DOHH2 (cell line): ENCODE results near the gene FAM237A.

Experiments used
- H3F3A ChIP-seq: fragments of 200-600 bp; sonication (generic), shearing (Covaris generic); 2 replicates; pipeline ENCODE4 v1.6.0; 2016; ENCODE audit warnings: antibody characterized with exemption, mild to moderate bottlenecking; ENCODE audit not compliant: control insufficient read depth, insufficient read depth
- H3K27ac ChIP-seq: fragments of 200-600 bp; sonication (generic); 2 replicates; pipeline ENCODE4 v1.5.1; 2014; ENCODE audit warnings: low read depth, mild to moderate bottlenecking, low read length, moderate library complexity
- H3K27me3 ChIP-seq: fragments of 200-600 bp; sonication (generic); 2 replicates; pipeline ENCODE4 v1.6.1; 2014; ENCODE audit warnings: mild to moderate bottlenecking, low read length, mixed read lengths; ENCODE audit not compliant: control insufficient read depth
- H3K36me3 ChIP-seq: fragments of 200-600 bp; sonication (generic); 2 replicates; pipeline ENCODE4 v1.6.1; 2014; ENCODE audit warnings: mild to moderate bottlenecking, low read length, moderate library complexity, mixed read lengths; ENCODE audit not compliant: control insufficient read depth
- H3K4me1 ChIP-seq: fragments of 200-600 bp; sonication (generic); 2 replicates; pipeline ENCODE4 v1.6.1; 2014; ENCODE audit warnings: mild to moderate bottlenecking, low read length, mixed read lengths; ENCODE audit not compliant: control insufficient read depth
- H3K4me2 ChIP-seq: fragments of 200-600 bp; sonication (generic); 2 replicates; pipeline ENCODE4 v1.6.0; 2014; ENCODE audit warnings: mild to moderate bottlenecking, low read length, moderate library complexity
- H3K4me3 ChIP-seq: fragments of 200-600 bp; sonication (generic); 2 replicates; pipeline ENCODE4 v1.5.1; 2014; ENCODE audit warnings: mild to moderate bottlenecking, low read length, mixed read lengths
- H3K79me2 ChIP-seq: fragments of 200-600 bp; sonication (generic); 2 replicates; pipeline ENCODE4 v1.6.1; 2014; ENCODE audit warnings: mild to moderate bottlenecking, low read length, mixed read lengths; ENCODE audit not compliant: control insufficient read depth
- H3K9me2 ChIP-seq: fragments of 200-600 bp; sonication (generic); replicated peaks from 2 replicates; pipeline ENCODE4 v1.6.1; 2014; ENCODE audit warnings: mild to moderate bottlenecking, low read length, mixed read lengths; ENCODE audit not compliant: control insufficient read depth
- H3K9me3 ChIP-seq: fragments of 200-600 bp; sonication (generic); 2 replicates; pipeline ENCODE4 v1.6.1; 2014; ENCODE audit warnings: antibody characterized with exemption, low read length, mixed read lengths; ENCODE audit not compliant: control insufficient read depth, insufficient read depth
- H4K20me1 ChIP-seq: fragments of 200-600 bp; sonication (generic); 2 replicates; pipeline ENCODE4 v1.6.0; 2014; ENCODE audit warnings: low read depth, mild to moderate bottlenecking, antibody characterized with exemption, low read length, moderate library complexity; ENCODE audit not compliant: control insufficient read depth, insufficient read depth
- CTCF ChIP-seq: fragments of 200-600 bp; sonication (generic); IDR thresholded peaks from one replicate; pipeline ENCODE4 v1.5.1; 2014; ENCODE audit warnings: antibody characterized with exemption, mild to moderate bottlenecking, low read depth, low read length; ENCODE audit not compliant: poor library complexity, severe bottlenecking
- EZH2phosphoT487 ChIP-seq: fragments of 200-600 bp; sonication (generic); IDR thresholded peaks from 2 replicates; pipeline ENCODE4 v1.6.1; 2017; ENCODE audit warnings: borderline replicate concordance, mild to moderate bottlenecking, antibody characterized with exemption, low read length, moderate library complexity, mixed read lengths

The FAM237A gene

GRCh38 chr2:206626108-206626507, 16.2 kb upstream of the FAM237A start:
- Histone ChIP-seq H3K36me3 (no peaks in the 10 kb centered on the region), H3K27ac (no peak overlapping the region), H3F3A (no peaks in the 10 kb centered on the region), H3K4me3 (no peak overlapping the region), H3K4me2 (no peak overlapping the region), H4K20me1 (no peaks in the 10 kb centered on the region), H3K79me2 (no peaks in the 10 kb centered on the region), H3K9me2 (no peaks in the 10 kb centered on the region), H3K4me1 (no peaks in the 10 kb centered on the region), H3K9me3 (no peaks in the 10 kb centered on the region), H3K27me3 (no peaks in the 10 kb centered on the region)
- TF ChIP-seq EZH2phosphoT487, result no peak
- no peak for TF ChIP-seq CTCF

GRCh38 chr2:206627632-206628031, 14.7 kb upstream of the FAM237A start:
- H3K4me2 ChIP-seq, result no peak overlapping the region
- TF ChIP-seq CTCF, result no peak
- no peak for TF ChIP-seq EZH2phosphoT487
- H3K27me3 ChIP-seq, result no peaks in the 10 kb centered on the region

GRCh38 chr2:206631340-206631739, 10.9 kb upstream of the FAM237A start:
- Histone ChIP-seq H3K4me3 (no peak overlapping the region), H3K4me1 (no peaks in the 10 kb centered on the region), H3F3A (no peaks in the 10 kb centered on the region), H3K79me2 (no peaks in the 10 kb centered on the region), H4K20me1 (no peaks in the 10 kb centered on the region), H3K9me2 (no peaks in the 10 kb centered on the region), H3K36me3 (no peaks in the 10 kb centered on the region), H3K27me3 (no peaks in the 10 kb centered on the region), H3K4me2 (no peak overlapping the region), H3K27ac (no peak overlapping the region), H3K9me3 (no peaks in the 10 kb centered on the region)
- TF ChIP-seq EZH2phosphoT487, result no peak
- TF ChIP-seq CTCF, result no peak

More at GRCh38 chr2:206627632-206628031, 14.7 kb upstream of the FAM237A start:
- H3K4me3 ChIP-seq, result no peak overlapping the region
- H3K4me1 ChIP-seq, result no peaks in the 10 kb centered on the region
- H3K27ac ChIP-seq, result no peak overlapping the region
- H3F3A ChIP-seq, result no peaks in the 10 kb centered on the region
- H3K36me3 ChIP-seq, result no peaks in the 10 kb centered on the region
- H3K79me2 ChIP-seq, result no peaks in the 10 kb centered on the region
- H4K20me1 ChIP-seq, result no peaks in the 10 kb centered on the region
- no peaks in the 10 kb centered on the region for H3K9me2 ChIP-seq
- H3K9me3 ChIP-seq, result no peaks in the 10 kb centered on the region

GRCh38 chr2:206635015-206635414, 7.3 kb upstream of the FAM237A start:
- H3K9me3 ChIP-seq, result no peaks in the 10 kb centered on the region
- H3K9me2 ChIP-seq, result no peaks in the 10 kb centered on the region
- H3K36me3 ChIP-seq, result no peaks in the 10 kb centered on the region
- no peaks in the 10 kb centered on the region for H3F3A ChIP-seq
- no peaks in the 10 kb centered on the region for H3K79me2 ChIP-seq
- H3K4me2 ChIP-seq, result no peak overlapping the region
- no peaks in the 10 kb centered on the region for H3K4me1 ChIP-seq
- H3K27me3 ChIP-seq, result no peaks in the 10 kb centered on the region
- no peak for TF ChIP-seq CTCF
- no peak for TF ChIP-seq EZH2phosphoT487
- no peaks in the 10 kb centered on the region for H4K20me1 ChIP-seq
- no peak overlapping the region for H3K27ac ChIP-seq
- H3K4me3 ChIP-seq, result no peak overlapping the region
